IMR-90 (cell line): ENCODE data around the gene ZNF17. TPM values are rescaled to one million over a fixed set of nuclear protein-coding genes. Genes with fewer than 3 reads are reported as not detected.

Experiments
- ATAC-seq: fragments of 200-7000 bp; cut with Tn5 transposase; 2 replicates; pipeline ENCODE4 v1.9.1; 2020; ENCODE audit warnings: low read depth, mild to moderate bottlenecking, moderate library complexity
- BruUV-seq: library from RNA; stranded (reverse); fragments of 400-500 nt; replicated peaks from 2 replicates; lab custom pipeline; 2021; lab: Mats Ljungman, UMichigan
- CTCF ChIA-PET: fragments of 300-600 bp; formaldehyde crosslinking; extraction: SDS; loops from one replicate; lab custom pipeline; 2021; ENCODE audit warnings: antibody characterized with exemption; lab: Yijun Ruan, JAX
- POLR2A ChIA-PET: fragments of 300-600 bp; sonication (Branson Sonifier 250); formaldehyde crosslinking; loops from one replicate; lab custom pipeline; 2022; ENCODE audit warnings: antibody characterized with exemption; ENCODE audit not compliant: unreplicated experiment; lab: Charles Lee
- DNase-seq: peaks from one replicate; pipeline ENCODE4 v3.0.0; 2013
- H2AFZ ChIP-seq: replicated peaks from 2 replicates; pipeline ENCODE3; 2013; ENCODE audit warnings: low read length, mild to moderate bottlenecking; ENCODE audit not compliant: poor library complexity
- H2AK5ac ChIP-seq: 2 replicates; pipeline ENCODE4 v1.6.1; 2013; ENCODE audit warnings: low read depth, low read length, inconsistent platforms
- H2AK9ac ChIP-seq: replicated peaks from 2 replicates; pipeline ENCODE3; 2013; ENCODE audit warnings: mild to moderate bottlenecking, low read depth, low read length, moderate library complexity; ENCODE audit not compliant: poor library complexity
- H2BK120ac ChIP-seq: 2 replicates; pipeline ENCODE4 v1.6.1; 2013; ENCODE audit warnings: low read depth, low read length, inconsistent platforms
- H2BK15ac ChIP-seq: 3 replicates; pipeline ENCODE4 v1.6.1; 2013; ENCODE audit warnings: low read depth, low read length, inconsistent platforms
- H2BK20ac ChIP-seq: 2 replicates; pipeline ENCODE4 v1.6.1; 2013; ENCODE audit warnings: low read depth, mild to moderate bottlenecking, inconsistent platforms, low read length, moderate library complexity
- H2BK5ac ChIP-seq: 2 replicates; pipeline ENCODE4 v1.6.1; 2013; ENCODE audit warnings: mild to moderate bottlenecking, low read depth, low read length, inconsistent platforms; ENCODE audit not compliant: poor library complexity, severe bottlenecking
- H3K14ac ChIP-seq: replicated peaks from 2 replicates; pipeline ENCODE4 v1.6.1; 2013; ENCODE audit warnings: low read depth, low read length, inconsistent platforms
- H3K18ac ChIP-seq: 2 replicates; pipeline ENCODE4 v1.6.1; 2013; ENCODE audit warnings: low read depth, low read length, control low read depth
- H3K23ac ChIP-seq: 2 replicates; pipeline ENCODE4 v1.6.1; 2013; ENCODE audit warnings: low read depth, low read length, inconsistent platforms
- H3K27ac ChIP-seq: 2 replicates; pipeline ENCODE4 v1.5.1; 2013; ENCODE audit warnings: mild to moderate bottlenecking, control low read depth, low read length; ENCODE audit not compliant: insufficient read depth
- H3K27me3 ChIP-seq: 2 replicates; pipeline ENCODE4 v1.6.1; 2013; ENCODE audit warnings: low read length; ENCODE audit not compliant: control insufficient read depth, insufficient read depth
- H3K36me3 ChIP-seq: 2 replicates; pipeline ENCODE4 v1.6.1; 2013; ENCODE audit warnings: low read length, mixed read lengths; ENCODE audit not compliant: control insufficient read depth, insufficient read depth
- H3K4ac ChIP-seq: 2 replicates; pipeline ENCODE4 v1.6.1; 2013; ENCODE audit warnings: low read depth, low read length, inconsistent platforms
- H3K4me1 ChIP-seq: 2 replicates; pipeline ENCODE4 v1.6.1; 2013; ENCODE audit warnings: low read length, mixed read lengths; ENCODE audit not compliant: control insufficient read depth, insufficient read depth
- H3K4me2 ChIP-seq: 2 replicates; pipeline ENCODE4 v1.6.1; 2013; ENCODE audit warnings: low read depth, mild to moderate bottlenecking, control low read depth, low read length, moderate library complexity
- H3K4me3 ChIP-seq: 2 replicates; pipeline ENCODE4 v1.5.1; 2013; ENCODE audit warnings: low read depth, mild to moderate bottlenecking, control low read depth, low read length, moderate library complexity; ENCODE audit not compliant: insufficient read depth
- H3K56ac ChIP-seq: 2 replicates; pipeline ENCODE4 v1.6.1; 2013; ENCODE audit warnings: low read length, inconsistent platforms; ENCODE audit not compliant: insufficient read depth; ENCODE audit errors: extremely low read depth
- H3K79me1 ChIP-seq, 2 experiments: 2 replicates each; pipeline ENCODE4 v1.6.1; 2013; ENCODE audit warnings: low read length in 2 of 2, inconsistent platforms in 1 of 2, low read depth in 1 of 2
- H3K9ac ChIP-seq: 2 replicates; pipeline ENCODE4 v1.6.1; 2013; ENCODE audit warnings: low read depth, low read length, control low read depth
- H3K9me1 ChIP-seq: 2 replicates; pipeline ENCODE4 v1.6.1; 2013; ENCODE audit warnings: low read length, inconsistent platforms; ENCODE audit not compliant: insufficient read depth
- H3K9me3 ChIP-seq: 2 replicates; pipeline ENCODE4 v1.6.1; 2013; ENCODE audit warnings: low read length; ENCODE audit not compliant: control insufficient read depth, insufficient read depth
- H4K20me1 ChIP-seq: 2 replicates; pipeline ENCODE4 v1.6.1; 2013; ENCODE audit warnings: low read length, inconsistent platforms; ENCODE audit not compliant: insufficient read depth
- H4K5ac ChIP-seq: 2 replicates; pipeline ENCODE4 v1.6.1; 2013; ENCODE audit warnings: mild to moderate bottlenecking, low read depth, low read length, control low read depth
- H4K8ac ChIP-seq, 2 experiments: 2 replicates each; pipeline ENCODE4 v1.6.1; 2013; ENCODE audit warnings: low read depth in 2 of 2, low read length in 2 of 2, control low read depth in 1 of 2, inconsistent platforms in 1 of 2
- H4K91ac ChIP-seq: 2 replicates; pipeline ENCODE4 v1.6.1; 2013; ENCODE audit warnings: low read depth, low read length, inconsistent platforms; ENCODE audit not compliant: insufficient read depth
- BHLHE40 ChIP-seq: fragments of 150-350 bp; IDR thresholded peaks from 2 replicates; pipeline ENCODE4 v1.6.1; 2016; ENCODE audit warnings: mild to moderate bottlenecking, low read depth, low read length
- CHD1 ChIP-seq: IDR thresholded peaks from 2 replicates; pipeline ENCODE4 v1.6.1; 2012; ENCODE audit warnings: low read depth, low read length, improper control_type of control experiment
- RCOR1 ChIP-seq: IDR thresholded peaks from 2 replicates; pipeline ENCODE4 v1.6.1; 2012; ENCODE audit warnings: mild to moderate bottlenecking, low read length, improper control_type of control experiment; ENCODE audit not compliant: insufficient replicate concordance
- RFX5 ChIP-seq: IDR thresholded peaks from 2 replicates; pipeline ENCODE4 v1.8.0; 2012; ENCODE audit warnings: low read depth, mild to moderate bottlenecking, low read length, moderate library complexity
- SMC3 ChIP-seq: fragments of 150-350 bp; IDR thresholded peaks from 2 replicates; pipeline ENCODE4 v1.6.1; 2016; ENCODE audit warnings: low read depth, mild to moderate bottlenecking, antibody characterized with exemption, low read length, moderate library complexity
- WGBS, 2 experiments: methylation state at CpG; one replicate each; pipeline versions ENCODE4 v1.1.5 to v1.1.7; 2013; ENCODE audit warnings: missing lambda C conversion rate in 2 of 2; ENCODE audit not compliant: insufficient read length in 1 of 2; ENCODE audit errors: extremely low coverage in 2 of 2; 5-methylcytosine and 5-hydroxymethylcytosine counted together
- dilution Hi-C: fragments of 300-500 bp; cut with HindIII; formaldehyde crosslinking; loops from one replicate; pipeline ENCODE4 v1.14.3; 2018; ENCODE audit warnings: low sequenced_read_pairs; ENCODE audit not compliant: unreplicated experiment
- in situ Hi-C: fragments of 300-500 bp; cut with MboI; formaldehyde crosslinking; loops from 3 replicates; pipeline ENCODE4 v1.14.3; 2019; ENCODE audit warnings: low sequenced_read_pairs, inconsistent platforms, mixed read lengths
- intact Hi-C: fragments of 100-400 bp; cut with micrococcal nuclease; formaldehyde crosslinking; loops from 2 replicates; pipeline ENCODE4 v1.10.0; 2022
- polyA plus RNA-seq, 3 experiments: library from polyadenylated mRNA; depleted of rRNA; stranded (reverse); fragments of >200 nt; gene quantifications; 2 replicates each; pipeline ENCODE4 v1.2.3, GENCODE V29; 2012; ENCODE audit warnings: low replicate concordance in 1 of 3
- total RNA-seq: library from RNA; depleted of rRNA; stranded (reverse); fragments of >200 nt; gene quantifications from 2 replicates; pipeline ENCODE4 v1.2.3, GENCODE V29; 2012

Gene ZNF17
- total and polyA plus RNA-seq, 2 of the 4 experiments (the other 2 are of a cell fraction) = 4.3 to 17.4 TPM

GRCh38 chr19:57362997-57363687 lies 47.8 kb upstream of the ZNF17 start, which contains the start of the genes TRAPPC2B and ZNF547 (continued):
- TF ChIP-seq RCOR1 (no peak), RFX5 (0 out of 2 replicates have a peak, but pooled peaks have one; percentile 21), BHLHE40 (peak; percentile 50; the same call in 1 of the 2 replicates)

- dilution Hi-C loops = no loop called here
- Histone ChIP-seq H4K5ac (no peak overlapping the region; the same call in none of the 2 replicates), H3K18ac (no peak overlapping the region), H2BK15ac (no peak overlapping the region), H2AK5ac (peak overlapping the region; percentile 18; the same call in 1 of the 2 replicates), H3K4me3 (peak overlapping the region; percentile 61), H3K36me3 (peaks cover 6% of the 10 kb centered on the region), H3K4me2 (peak overlapping the region; percentile 88), H2AK9ac (peak overlapping the region; percentile 91), H3K4ac (peak overlapping the region; percentile 19), H3K27me3 (no peaks in the 10 kb centered on the region), H3K14ac (peak overlapping the region; percentile 55; the same call in 1 of the 2 replicates), H3K9me1 (no peaks in the 10 kb centered on the region; the same call in 1 of the 2 replicates), H3K9ac (peak overlapping the region; percentile 68), H3K23ac (no peak overlapping the region), H3K27ac (peak overlapping the region; percentile 68), H2BK20ac (no peak overlapping the region), H2BK120ac (no peak overlapping the region), H3K56ac (peak overlapping the region; percentile 32), H4K91ac (no peak overlapping the region; the same call in 1 of the 2 replicates), H3K4me1 (no peaks in the 10 kb centered on the region), H2AFZ (peak overlapping the region; percentile 91), H3K9me3 (no peaks in the 10 kb centered on the region), H3K79me1 (peaks cover 9 to 23% of the 10 kb centered on the region in 2 experiments; a peak in 2 of 4 replicates), H4K20me1 (no peaks in the 10 kb centered on the region), H4K8ac (peak overlapping the region; percentile 1 to 78; a peak in 2 of 4 replicates), H2BK5ac (peak overlapping the region; percentile 47)
- DNase-seq = peak; percentile 12
- peak; percentile 16 for ATAC-seq
- BruUV-seq = no TSS peak
- POLR2A ChIA-PET = no interaction called here
- in situ Hi-C loops = no loop called here
- intact Hi-C loops = loop anchor here (1.0 kb wide), 1 partner anchor 43 kb away; the partner anchor contains the start of gene ZNF543
- TF ChIP-seq SMC3 = no peak
- TF ChIP-seq CHD1 = no peak
- CTCF ChIA-PET = interaction anchor here (0.5 to 0.8 kb wide), 2 partner anchors 29 to 34 kb away, joined by 3 to 6 read pairs; no protein-coding TSS in a partner anchor
- 7% methylated on average over 4 of the region's 18 CpGs; no CpG with 5 or more reads in 1 of the 2 experiments for WGBS, 2 experiments
Measured at GRCh38 chr19:57363688-57364181, 47.2 kb upstream of the ZNF17 start.
